ELR (cell line): ENCODE measurements around the gene PCDHGA4.
"Not testable (repeated sequence)": the region's sequence is repeated elsewhere in the genome, so short reads cannot be mapped to it uniquely, and the experiment has no call there.

Experiments
- DNase-seq: peaks from one replicate; pipeline ENCODE4 v3.0.0-alpha.2; 2015; ENCODE audit warnings: low read depth

The PCDHGA4 gene

GRCh38 chr5:141349917-141350619 is 4.8 kb upstream of the PCDHGA4 start, which contains the start of gene PCDHGB1:
Gene PCDHGB1 (plus strand): TSS chr5:141350099. CDS start chr5:141350261, 162 bp downstream.
- peak; percentile 76 for DNase-seq

- no peak for DNase-seq
These were observed 3.2 kb upstream of the PCDHGA4 start for GRCh38 chr5:141351591-141351990.

GRCh38 chr5:141355641-141356040 is 820 bp downstream of the PCDHGA4 start:
- DNase-seq: no peak

GRCh38 chr5:141356133-141356532 is 1.3 kb downstream of the PCDHGA4 start:
- DNase-seq: no peak

GRCh38 chr5:141356950-141357349 is 2.1 kb downstream of the PCDHGA4 start:
- DNase-seq: no peak

GRCh38 chr5:141359790-141360426 is 5.1 kb downstream of the PCDHGA4 start, which contains the start of gene PCDHGB2:
Gene PCDHGB2 (plus strand): TSS chr5:141359994. CDS start chr5:141360136, 142 bp downstream.
- DNase-seq: peak; percentile 76

GRCh38 chr5:141360685-141361084 is 5.9 kb downstream of the PCDHGA4 start:
- DNase-seq: no peak

- no peak for DNase-seq
These were observed 7.9 kb downstream of the PCDHGA4 start for GRCh38 chr5:141362719-141363118.

- DNase-seq: peak; percentile 18
These were observed 9.3 kb downstream of the PCDHGA4 start, which contains the start of gene PCDHGA5 for GRCh38 chr5:141363952-141364660. Gene PCDHGA5 (plus strand): TSS chr5:141364162. CDS start chr5:141364331, 169 bp downstream.

GRCh38 chr5:141366016-141366896 is 11.4 kb downstream of the PCDHGA4 start:
- no peak for DNase-seq

GRCh38 chr5:141369994-141370848 is 15.4 kb downstream of the PCDHGA4 start, which contains the start of gene PCDHGB3:
Gene PCDHGB3 (plus strand): TSS chr5:141370242. CDS start chr5:141370395, 153 bp downstream.
- peak; percentile 79 for DNase-seq

- DNase-seq: no peak
These were observed 17.0 kb downstream of the PCDHGA4 start for GRCh38 chr5:141371572-141372475.

- DNase-seq: peak; percentile 57
These were observed 19.0 kb downstream of the PCDHGA4 start, which contains the start of gene PCDHGA6 for GRCh38 chr5:141373673-141374317. Gene PCDHGA6 (plus strand): TSS chr5:141373891. CDS start chr5:141374084, 193 bp downstream.

GRCh38 chr5:141374627-141375026 is 19.8 kb downstream of the PCDHGA4 start:
- no peak for DNase-seq

- not testable (repeated sequence) for DNase-seq
These were observed 20.8 kb downstream of the PCDHGA4 start for GRCh38 chr5:141375444-141376155.

GRCh38 chr5:141382469-141383294 is 27.9 kb downstream of the PCDHGA4 start, which contains the start of gene PCDHGA7:
Gene PCDHGA7 (plus strand): TSS chr5:141382742. CDS start chr5:141382900, 158 bp downstream.
- peak; percentile 73 for DNase-seq

- no peak for DNase-seq
These were observed 28.5 kb downstream of the PCDHGA4 start for GRCh38 chr5:141383345-141383744.
